Panc1 (cell line): ENCODE data around the gene ANAPC15. TPM values are rescaled to one million over a fixed set of nuclear protein-coding genes. Genes with fewer than 3 reads are reported as not detected.
"Not testable (repeated sequence)": the region's sequence is repeated elsewhere in the genome, so short reads cannot be mapped to it uniquely, and the experiment has no call there.

Experiments
- ATAC-seq: fragments of 200-7000 bp; cut with Tn5 transposase; 2 replicates; pipeline ENCODE4 v1.9.1; 2020; ENCODE audit warnings: mild to moderate bottlenecking, moderate library complexity
- BruUV-seq: library from RNA; stranded (reverse); fragments of 400-500 nt; replicated peaks from 2 replicates; lab custom pipeline; 2021; lab: Mats Ljungman, UMichigan
- CTCF ChIA-PET: fragments of 300-600 bp; sonication (Branson Sonifier 250); formaldehyde crosslinking; loops from one replicate; lab custom pipeline; 2022; ENCODE audit warnings: antibody characterized with exemption; lab: Charles Lee
- POLR2A ChIA-PET: fragments of 300-600 bp; sonication (Branson Sonifier 250); formaldehyde crosslinking; loops from one replicate; lab custom pipeline; 2022; ENCODE audit warnings: antibody characterized with exemption; lab: Charles Lee
- DNase-seq: peaks from one replicate; pipeline ENCODE4 v3.0.0-alpha.2; 2010; ENCODE audit warnings: low read depth, low spot score
- H3K27ac ChIP-seq: 2 replicates; pipeline ENCODE4 v1.5.1; 2011; ENCODE audit warnings: mild to moderate bottlenecking, low read length, inconsistent platforms
- H3K27me3 ChIP-seq: fragments of 200-500 bp; sonication (Bioruptor generic); 2 replicates; pipeline ENCODE4 v1.6.0; 2014; ENCODE audit warnings: low read length, inconsistent platforms; ENCODE audit not compliant: control insufficient read depth, insufficient read depth
- H3K36me3 ChIP-seq: fragments of 200-500 bp; sonication (Bioruptor generic); 2 replicates; pipeline ENCODE4 v1.5.1; 2014; ENCODE audit warnings: inconsistent platforms, mild to moderate bottlenecking, low read length, moderate library complexity; ENCODE audit not compliant: control insufficient read depth, insufficient read depth
- H3K4me1 ChIP-seq: 2 replicates; pipeline ENCODE4 v1.5.1; 2011; ENCODE audit warnings: inconsistent platforms, mild to moderate bottlenecking, low read length, moderate library complexity; ENCODE audit not compliant: control insufficient read depth, insufficient read depth
- H3K4me3 ChIP-seq, 2 experiments: 2 replicates each; pipeline ENCODE4 v1.5.1; 2011 to 2012; ENCODE audit warnings: low read depth in 2 of 2, low read length in 2 of 2, mild to moderate bottlenecking in 2 of 2, inconsistent platforms in 1 of 2, moderate library complexity in 1 of 2
- H3K9me3 ChIP-seq: fragments of 200-500 bp; sonication (Bioruptor generic); 2 replicates; pipeline ENCODE4 v1.5.1; 2014; ENCODE audit warnings: low read depth, mild to moderate bottlenecking, inconsistent platforms, low read length, moderate library complexity; ENCODE audit not compliant: control insufficient read depth, insufficient read depth
- POLR2AphosphoS5 ChIP-seq: IDR thresholded peaks from 2 replicates; pipeline ENCODE4 v1.6.1; 2012; ENCODE audit warnings: mild to moderate bottlenecking, low read depth, low read length, moderate library complexity
- SIN3A ChIP-seq: IDR thresholded peaks from 2 replicates; pipeline ENCODE4 v1.6.1; 2012; ENCODE audit warnings: low read depth, mild to moderate bottlenecking, low read length, moderate library complexity, borderline replicate concordance; ENCODE audit not compliant: insufficient read depth
- TCF7L2 ChIP-seq: IDR thresholded peaks from 2 replicates; pipeline ENCODE4 v1.6.1; 2011; ENCODE audit warnings: mild to moderate bottlenecking, low read depth, low read length, inconsistent platforms
- in situ Hi-C: cut with HindIII; loops from 2 replicates; pipeline ENCODE4 v1.10.0; 2016; ENCODE audit warnings: low sequenced_read_pairs, low pct_unique_long_range_greater_than_20kb
- intact Hi-C: fragments of 100-400 bp; cut with micrococcal nuclease; formaldehyde crosslinking; loops from one replicate; pipeline ENCODE4 v1.10.0; 2022; ENCODE audit not compliant: unreplicated experiment
- total RNA-seq: library from RNA; stranded (reverse); gene quantifications from one replicate; pipeline ENCODE4 v1.2.1, GENCODE V29; 2021; ENCODE audit not compliant: unreplicated experiment
- TF ChIP-seq, protein P1 (sequence below): fragments of 450-650 bp; IDR thresholded peaks from 2 replicates; pipeline ENCODE4 v1.5.1; 2017; ENCODE audit warnings: mild to moderate bottlenecking
- TF ChIP-seq, protein P2 (sequence below), 2 experiments: IDR thresholded peaks; 2 replicates each; pipeline ENCODE4 v1.6.1; 2011 to 2012; ENCODE audit warnings: low read depth in 2 of 2, control low read depth in 1 of 2, low read length in 1 of 2, mild to moderate bottlenecking in 1 of 2, moderate library complexity in 1 of 2; ENCODE audit not compliant: insufficient read depth in 1 of 2

ANAPC15 gene
- total RNA-seq, 1 experiment from 2014 or later = 78.2 TPM

DNA sequence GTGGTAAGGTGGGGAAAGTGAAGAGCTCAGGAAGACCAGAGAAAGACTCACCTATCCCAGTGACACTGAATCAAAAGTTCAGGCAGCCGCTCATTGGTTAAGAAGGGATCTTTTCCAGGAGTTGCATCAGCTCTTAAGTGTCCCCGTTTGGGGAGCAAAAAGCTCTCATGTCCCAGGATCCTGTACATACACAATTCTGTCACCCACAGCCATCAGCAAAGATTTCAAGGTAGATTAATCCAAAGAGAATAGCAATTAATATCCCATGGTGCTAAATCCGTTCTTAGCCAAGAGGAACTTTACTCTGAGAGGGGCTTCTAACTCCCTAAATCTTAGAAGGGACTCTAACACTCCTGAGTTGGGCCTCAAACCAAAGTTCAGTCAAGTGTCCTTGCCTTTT is 42.3 kb upstream of the ANAPC15 start:
- no peak; the same call in 1 of the 2 replicates for ATAC-seq

DNA sequence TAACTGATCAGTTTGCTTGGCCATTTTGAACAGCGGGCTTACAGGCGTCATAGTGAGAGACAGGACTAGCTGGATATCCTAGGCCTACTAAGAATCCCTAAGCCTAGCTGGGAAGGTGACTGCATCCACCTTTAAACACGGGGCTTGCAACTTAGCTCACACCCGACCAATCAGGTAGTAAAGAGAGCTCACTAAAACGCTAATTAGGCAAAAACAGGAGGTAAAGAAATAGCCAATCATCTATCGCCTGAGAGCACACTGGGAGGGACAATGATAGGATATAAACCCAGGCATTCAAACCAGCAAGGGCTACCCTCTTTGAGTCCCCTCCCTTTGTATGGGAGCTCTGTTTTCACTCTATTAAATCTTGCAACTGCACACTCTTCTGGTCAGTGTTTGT is 41.4 kb upstream of the ANAPC15 start:
- H3K27me3 ChIP-seq, H3K36me3 ChIP-seq, H3K4me1 ChIP-seq, H3K27ac ChIP-seq, POLR2A ChIA-PET, BruUV-seq, intact Hi-C loops, DNase-seq, H3K4me3 ChIP-seq, H3K9me3 ChIP-seq, ATAC-seq, in situ Hi-C loops: not testable (repeated sequence)
- CTCF ChIA-PET = interaction anchor here (0.5 to 1.2 kb wide), 3 partner anchors 29 to 277 kb away, joined by 3 to 9 read pairs (median 3); no protein-coding TSS in a partner anchor

More for the DNA sequence above, 42.3 kb upstream of the ANAPC15 start:
- H3K9me3 ChIP-seq = no peaks in the 10 kb centered on the region
- no TSS peak for BruUV-seq
- no peak for DNase-seq
- CTCF ChIA-PET = interaction anchor here (0.5 kb wide), 1 partner anchor 129 kb away, joined by 4 read pairs; no protein-coding TSS in a partner anchor
- in situ Hi-C loops = no loop called here
- POLR2A ChIA-PET = interaction anchor here (0.6 kb wide), 1 partner anchor 20 kb away, joined by 3 read pairs; no protein-coding TSS in a partner anchor
- no peak overlapping the region for H3K4me3 ChIP-seq
- TF ChIP-seq POLR2AphosphoS5 (no peak), TCF7L2 (no peak), SIN3A (no peak)
- TF ChIP-seq, protein P1, sequence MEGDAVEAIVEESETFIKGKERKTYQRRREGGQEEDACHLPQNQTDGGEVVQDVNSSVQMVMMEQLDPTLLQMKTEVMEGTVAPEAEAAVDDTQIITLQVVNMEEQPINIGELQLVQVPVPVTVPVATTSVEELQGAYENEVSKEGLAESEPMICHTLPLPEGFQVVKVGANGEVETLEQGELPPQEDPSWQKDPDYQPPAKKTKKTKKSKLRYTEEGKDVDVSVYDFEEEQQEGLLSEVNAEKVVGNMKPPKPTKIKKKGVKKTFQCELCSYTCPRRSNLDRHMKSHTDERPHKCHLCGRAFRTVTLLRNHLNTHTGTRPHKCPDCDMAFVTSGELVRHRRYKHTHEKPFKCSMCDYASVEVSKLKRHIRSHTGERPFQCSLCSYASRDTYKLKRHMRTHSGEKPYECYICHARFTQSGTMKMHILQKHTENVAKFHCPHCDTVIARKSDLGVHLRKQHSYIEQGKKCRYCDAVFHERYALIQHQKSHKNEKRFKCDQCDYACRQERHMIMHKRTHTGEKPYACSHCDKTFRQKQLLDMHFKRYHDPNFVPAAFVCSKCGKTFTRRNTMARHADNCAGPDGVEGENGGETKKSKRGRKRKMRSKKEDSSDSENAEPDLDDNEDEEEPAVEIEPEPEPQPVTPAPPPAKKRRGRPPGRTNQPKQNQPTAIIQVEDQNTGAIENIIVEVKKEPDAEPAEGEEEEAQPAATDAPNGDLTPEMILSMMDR = no peak
- TF ChIP-seq, protein P2, sequence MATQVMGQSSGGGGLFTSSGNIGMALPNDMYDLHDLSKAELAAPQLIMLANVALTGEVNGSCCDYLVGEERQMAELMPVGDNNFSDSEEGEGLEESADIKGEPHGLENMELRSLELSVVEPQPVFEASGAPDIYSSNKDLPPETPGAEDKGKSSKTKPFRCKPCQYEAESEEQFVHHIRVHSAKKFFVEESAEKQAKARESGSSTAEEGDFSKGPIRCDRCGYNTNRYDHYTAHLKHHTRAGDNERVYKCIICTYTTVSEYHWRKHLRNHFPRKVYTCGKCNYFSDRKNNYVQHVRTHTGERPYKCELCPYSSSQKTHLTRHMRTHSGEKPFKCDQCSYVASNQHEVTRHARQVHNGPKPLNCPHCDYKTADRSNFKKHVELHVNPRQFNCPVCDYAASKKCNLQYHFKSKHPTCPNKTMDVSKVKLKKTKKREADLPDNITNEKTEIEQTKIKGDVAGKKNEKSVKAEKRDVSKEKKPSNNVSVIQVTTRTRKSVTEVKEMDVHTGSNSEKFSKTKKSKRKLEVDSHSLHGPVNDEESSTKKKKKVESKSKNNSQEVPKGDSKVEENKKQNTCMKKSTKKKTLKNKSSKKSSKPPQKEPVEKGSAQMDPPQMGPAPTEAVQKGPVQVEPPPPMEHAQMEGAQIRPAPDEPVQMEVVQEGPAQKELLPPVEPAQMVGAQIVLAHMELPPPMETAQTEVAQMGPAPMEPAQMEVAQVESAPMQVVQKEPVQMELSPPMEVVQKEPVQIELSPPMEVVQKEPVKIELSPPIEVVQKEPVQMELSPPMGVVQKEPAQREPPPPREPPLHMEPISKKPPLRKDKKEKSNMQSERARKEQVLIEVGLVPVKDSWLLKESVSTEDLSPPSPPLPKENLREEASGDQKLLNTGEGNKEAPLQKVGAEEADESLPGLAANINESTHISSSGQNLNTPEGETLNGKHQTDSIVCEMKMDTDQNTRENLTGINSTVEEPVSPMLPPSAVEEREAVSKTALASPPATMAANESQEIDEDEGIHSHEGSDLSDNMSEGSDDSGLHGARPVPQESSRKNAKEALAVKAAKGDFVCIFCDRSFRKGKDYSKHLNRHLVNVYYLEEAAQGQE (IDR thresholded peaks at IDR 0.05; ENCODE audit: insufficient read depth in 1 of 2, low read depth in 2 of 2, low read length in 1 of 2) = no peak
- intact Hi-C loops = no loop called here
- no peak overlapping the region for H3K27ac ChIP-seq
- H3K36me3 ChIP-seq = no peaks in the 10 kb centered on the region
- H3K4me1 ChIP-seq = no peaks in the 10 kb centered on the region
- no peaks in the 10 kb centered on the region; the same call in 1 of the 2 replicates for H3K27me3 ChIP-seq

DNA sequence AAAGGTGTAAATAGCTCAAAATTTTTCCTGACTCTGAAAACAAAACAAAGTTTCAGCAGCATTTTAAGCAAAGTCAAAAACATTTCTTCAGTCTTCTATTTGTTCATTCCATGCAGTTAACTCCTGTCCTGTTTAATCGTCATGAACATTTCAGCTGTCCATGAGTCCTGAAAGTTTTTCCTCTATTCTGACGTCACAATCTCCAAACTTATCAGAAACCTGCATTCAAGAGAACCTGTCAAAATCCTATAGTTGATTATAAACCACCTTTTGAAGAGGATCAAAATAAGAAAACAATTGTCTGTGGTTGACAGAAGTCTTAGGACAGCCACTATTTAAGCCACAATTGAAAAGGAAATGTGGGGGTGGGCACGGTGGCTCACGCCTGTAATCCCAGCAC is 38.4 kb upstream of the ANAPC15 start:
- in situ Hi-C loops = no loop called here
- ATAC-seq = no peak

More for the DNA sequence above, 38.4 kb upstream of the ANAPC15 start:
- Histone ChIP-seq H3K27ac (no peak overlapping the region), H3K27me3 (no peaks in the 10 kb centered on the region; the same call in 1 of the 2 replicates), H3K4me3 (no peak overlapping the region), H3K36me3 (no peaks in the 10 kb centered on the region), H3K4me1 (no peaks in the 10 kb centered on the region), H3K9me3 (no peaks in the 10 kb centered on the region)
- DNase-seq = no peak
- TF ChIP-seq TCF7L2 (no peak), SIN3A (no peak), POLR2AphosphoS5 (no peak)
- TF ChIP-seq, protein P1 = no peak
- TF ChIP-seq, protein P2 (IDR thresholded peaks at IDR 0.05; ENCODE audit: insufficient read depth in 1 of 2, low read depth in 2 of 2, low read length in 1 of 2) = no peak
- CTCF ChIA-PET = no interaction called here
- no TSS peak for BruUV-seq
- POLR2A ChIA-PET = no interaction called here
- intact Hi-C loops = no loop called here
